ENCODE results near the gene GNL2.
"Not testable (repeated sequence)": the region's sequence is repeated elsewhere in the genome, so short reads cannot be mapped to it uniquely, and the experiment has no call there.

Gene GNL2

DNA sequence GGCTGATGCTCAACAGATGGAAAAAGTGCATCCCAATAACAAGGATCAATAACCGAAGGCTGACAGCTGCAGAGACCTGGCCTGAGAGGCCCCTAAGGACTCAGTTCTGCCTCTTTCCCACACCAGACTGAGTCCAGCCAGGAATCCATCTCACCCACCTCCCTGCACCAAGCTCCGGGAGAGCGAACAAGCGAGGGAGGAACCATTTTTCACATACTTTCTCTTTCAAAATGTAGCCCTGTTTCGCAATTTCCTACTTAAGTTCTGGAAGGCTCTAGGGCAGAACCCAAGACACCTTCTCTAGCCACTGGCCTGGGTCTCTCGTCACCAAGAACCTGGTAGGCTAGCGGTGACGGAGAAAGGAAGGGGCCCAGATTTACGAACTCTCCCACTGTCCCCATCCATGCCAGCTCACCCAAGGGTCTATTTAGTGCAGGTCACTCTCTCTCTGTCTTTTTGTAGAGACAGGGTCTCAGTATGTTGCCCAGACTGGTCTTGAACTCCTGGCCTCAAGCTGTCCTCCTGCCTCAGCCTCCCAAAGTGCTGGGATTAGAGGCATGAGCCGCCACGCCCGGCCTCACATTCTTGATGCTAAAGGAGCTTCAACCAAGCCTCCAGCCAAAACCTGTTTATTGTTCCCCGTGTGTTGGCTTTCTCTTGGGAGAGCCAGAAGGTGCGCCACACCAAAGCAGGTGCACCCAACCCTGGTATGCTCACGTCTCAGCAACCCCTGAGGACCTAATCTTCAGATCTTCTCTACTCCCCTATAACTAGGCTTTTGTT, 10.9 kb upstream of the GNL2 start:
- no peak for DNase-seq (ENCODE audit: low spot score)

DNA sequence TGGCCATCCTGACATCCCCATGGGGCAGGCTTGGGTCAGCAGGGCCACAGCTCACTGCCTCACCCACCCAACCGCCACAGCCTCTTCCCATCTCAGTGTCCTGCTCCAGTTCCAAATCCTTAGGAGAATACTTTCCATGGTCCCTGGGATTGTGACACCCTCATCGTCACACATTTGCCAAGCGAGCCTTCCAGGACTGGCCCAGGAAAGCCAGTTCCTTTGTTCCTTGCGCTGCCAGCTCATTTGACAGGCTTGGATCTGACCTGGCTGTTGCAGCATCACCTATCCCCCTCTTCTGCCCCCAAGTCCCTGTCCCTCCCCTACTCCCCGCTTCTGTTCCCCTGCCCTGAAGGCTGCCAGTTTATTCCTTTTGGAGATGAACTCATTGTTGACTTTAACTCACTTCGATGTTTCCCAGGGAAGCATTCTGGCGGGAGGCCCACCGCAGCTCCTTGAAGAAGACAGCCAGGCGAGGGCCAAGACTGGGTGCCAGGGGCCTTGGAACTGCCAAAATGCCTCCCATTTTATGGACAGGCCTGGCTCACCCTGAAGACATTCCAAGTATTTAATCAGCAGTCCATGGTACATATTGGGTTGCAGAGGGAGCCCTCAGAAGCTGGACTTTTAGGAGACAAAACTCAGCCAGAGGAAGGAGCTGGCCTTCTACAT, 10.2 kb upstream of the GNL2 start:
- DNase-seq (ENCODE audit: low spot score) = no peak

DNA sequence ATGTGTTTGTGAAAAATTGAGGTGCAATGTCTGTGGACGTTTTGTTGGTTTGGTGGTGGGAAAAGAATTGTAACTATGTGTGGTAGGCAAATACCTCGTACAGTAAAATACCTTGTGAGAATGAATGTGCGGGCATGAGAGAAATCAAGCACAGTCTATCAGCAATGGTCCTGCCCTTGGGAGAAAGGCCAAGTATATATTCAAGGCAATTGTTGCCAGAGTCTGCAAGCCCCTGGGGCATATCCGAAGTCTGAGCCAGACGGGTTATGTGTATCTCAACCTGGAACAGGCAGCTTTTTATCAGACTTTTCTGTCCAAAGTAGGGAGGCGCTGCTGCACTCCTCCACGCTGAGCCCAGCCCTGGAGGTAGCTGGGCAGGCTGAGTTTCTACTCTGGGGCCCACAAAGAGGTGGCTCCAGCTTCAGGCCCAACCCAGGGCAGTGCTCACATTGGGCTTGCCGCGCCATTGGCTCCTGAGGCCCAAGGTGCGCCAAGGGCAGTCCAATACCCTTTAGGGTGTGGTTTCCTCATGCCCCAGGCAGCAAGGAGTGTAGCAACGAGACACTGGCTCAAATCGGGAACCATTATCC, 9.4 kb upstream of the GNL2 start:
- no peak for DNase-seq (ENCODE audit: low spot score)

DNA sequence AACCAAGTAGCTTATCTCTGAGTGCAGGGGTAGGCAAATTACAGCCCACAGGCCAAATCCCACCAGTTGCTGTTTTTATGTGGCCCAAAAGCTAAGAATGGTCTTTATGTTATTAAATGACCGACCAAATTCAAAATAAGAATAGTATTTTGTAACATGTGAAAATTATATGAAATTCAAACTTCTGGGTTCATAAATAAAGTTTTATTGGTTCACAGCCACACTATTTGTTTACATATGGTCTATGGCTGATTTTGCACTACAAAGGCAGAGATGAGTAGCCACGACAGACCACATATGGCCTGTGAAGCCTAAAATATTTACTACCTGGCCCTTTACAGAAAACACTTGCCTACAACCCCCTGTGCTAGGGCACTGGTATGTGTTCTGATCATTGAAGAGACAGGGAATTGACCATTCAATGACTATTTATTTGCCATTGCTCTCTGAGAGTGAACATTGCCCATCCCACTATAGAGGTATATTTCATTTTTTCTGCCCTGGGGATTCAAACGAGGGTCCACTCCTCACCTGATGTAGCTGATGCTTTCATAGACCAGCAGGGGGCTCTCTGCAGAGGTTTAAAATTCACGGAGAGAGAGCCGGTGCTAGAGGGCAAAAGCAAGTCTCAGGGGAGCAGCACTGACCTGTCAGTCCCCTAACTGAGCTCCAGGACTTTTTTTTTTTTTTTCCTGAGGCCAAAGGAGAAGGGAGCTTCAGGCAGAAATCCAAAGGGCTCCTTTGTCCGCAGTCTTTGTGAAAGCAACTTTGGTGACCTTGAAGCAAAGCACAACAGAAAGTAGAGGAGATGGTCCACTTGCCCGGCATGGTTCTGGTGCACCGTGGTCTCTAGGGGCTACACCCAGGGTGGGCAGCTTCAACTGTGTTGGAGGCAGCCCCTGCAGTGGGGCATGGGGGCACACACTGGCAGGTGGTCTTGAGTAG, 7.3 kb upstream of the GNL2 start:
- DNase-seq (ENCODE audit: low spot score) = peak; percentile 56

DNA sequence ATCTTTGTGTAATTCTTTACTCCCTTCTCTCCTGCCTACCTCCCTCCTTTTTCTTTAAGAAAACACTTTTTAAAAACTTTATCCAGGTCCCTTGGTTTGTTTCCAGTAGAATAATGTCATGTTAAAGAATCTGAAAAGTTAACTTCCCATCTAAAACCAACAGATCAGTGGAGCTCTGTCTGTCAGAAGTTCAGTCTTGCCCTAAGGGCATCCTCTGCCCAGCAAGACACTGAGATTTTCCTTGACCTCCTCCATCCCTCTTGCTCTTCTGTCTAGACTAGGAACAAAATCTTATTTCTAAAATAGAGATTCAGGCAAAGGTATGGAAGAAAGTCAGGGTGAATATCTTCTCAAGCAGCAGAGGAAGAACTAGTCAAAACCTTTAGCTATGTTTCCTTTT, 5.7 kb upstream of the GNL2 start:
- no peak for DNase-seq (ENCODE audit: low spot score)

DNA sequence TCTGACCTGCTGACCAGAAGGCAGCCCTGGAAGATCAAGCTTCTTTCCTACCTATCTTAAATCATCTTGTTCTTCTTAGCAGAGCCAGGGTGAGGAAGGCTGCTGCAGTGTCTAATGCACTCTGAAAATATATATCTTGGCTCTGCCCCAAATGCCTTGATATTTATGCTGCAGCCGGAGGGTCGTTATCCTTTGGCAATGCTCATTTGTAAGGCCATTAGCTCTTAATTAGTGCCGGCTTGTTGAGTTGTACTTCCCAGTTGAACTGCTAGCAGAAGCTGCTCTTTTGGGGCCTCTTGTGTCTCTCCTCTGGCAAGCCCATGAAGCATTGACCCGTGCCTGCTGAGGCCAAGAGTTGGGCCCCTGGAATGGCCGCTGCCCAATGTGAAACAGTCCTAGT, 4.2 kb upstream of the GNL2 start:
- DNase-seq (ENCODE audit: low spot score) = no peak

DNA sequence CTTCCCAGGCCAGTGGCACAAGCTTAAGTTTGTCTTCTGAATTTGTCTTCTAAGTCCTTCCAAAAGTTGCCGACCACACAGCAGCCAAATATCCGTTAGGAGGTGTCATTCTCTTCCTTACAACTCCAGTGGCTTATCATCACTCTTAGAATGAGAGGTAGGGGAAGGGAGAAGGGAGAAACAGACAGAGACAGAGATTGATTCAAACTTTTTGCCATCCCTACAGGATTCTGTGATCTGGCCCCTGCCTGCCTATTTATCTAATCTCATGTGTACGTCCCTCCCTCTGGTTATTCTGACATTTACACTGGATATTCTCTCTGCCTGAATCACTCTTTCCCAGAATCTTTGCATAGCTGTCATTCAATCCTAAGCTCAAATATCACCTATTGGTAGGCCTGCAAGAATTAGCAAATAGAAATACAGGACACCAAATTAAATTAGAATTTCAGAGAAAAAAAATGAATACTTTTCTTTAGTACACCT, 488 bp upstream of the GNL2 start:
- DNase-seq (ENCODE audit: low spot score) = peak; percentile 6

DNA sequence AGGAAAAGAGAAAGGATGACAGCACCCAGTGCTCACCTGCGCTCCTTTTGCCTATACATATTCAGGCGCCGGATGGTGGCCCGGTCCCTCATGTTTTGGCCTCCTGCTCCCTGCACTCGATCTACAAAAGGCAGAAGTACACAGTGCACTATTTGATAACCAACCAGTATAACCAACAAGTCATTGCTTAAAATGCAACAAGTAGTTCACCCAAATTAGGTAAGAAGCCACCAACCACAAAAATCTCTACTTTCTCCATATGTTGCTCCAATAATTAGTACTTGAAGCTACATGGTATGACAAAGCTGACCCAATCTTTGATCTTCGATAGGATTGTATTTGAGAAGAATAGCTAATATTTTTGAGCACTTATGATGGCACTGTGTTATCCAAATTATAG, 2.0 kb downstream of the GNL2 start:
- no peak for DNase-seq (ENCODE audit: low spot score)

DNA sequence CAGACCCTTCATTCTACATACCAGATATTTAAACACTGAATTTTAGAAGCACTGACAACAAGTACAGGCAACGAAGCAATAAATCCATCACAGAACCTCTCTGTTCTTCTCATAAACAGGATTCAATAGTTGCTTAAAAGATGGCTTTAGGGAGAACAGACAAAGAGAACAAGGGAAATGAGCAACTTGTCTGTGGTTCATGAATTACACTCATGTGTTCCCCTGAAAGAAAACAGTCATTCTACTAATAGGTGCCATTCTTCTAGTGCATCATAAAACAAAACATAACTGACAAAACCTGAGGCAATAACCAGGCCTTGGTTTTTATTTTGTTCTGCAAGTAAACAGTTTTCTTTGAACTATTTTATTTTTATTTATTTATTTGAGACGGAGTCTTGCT, 6.8 kb downstream of the GNL2 start:
- DNase-seq (ENCODE audit: low spot score) = no peak

DNA sequence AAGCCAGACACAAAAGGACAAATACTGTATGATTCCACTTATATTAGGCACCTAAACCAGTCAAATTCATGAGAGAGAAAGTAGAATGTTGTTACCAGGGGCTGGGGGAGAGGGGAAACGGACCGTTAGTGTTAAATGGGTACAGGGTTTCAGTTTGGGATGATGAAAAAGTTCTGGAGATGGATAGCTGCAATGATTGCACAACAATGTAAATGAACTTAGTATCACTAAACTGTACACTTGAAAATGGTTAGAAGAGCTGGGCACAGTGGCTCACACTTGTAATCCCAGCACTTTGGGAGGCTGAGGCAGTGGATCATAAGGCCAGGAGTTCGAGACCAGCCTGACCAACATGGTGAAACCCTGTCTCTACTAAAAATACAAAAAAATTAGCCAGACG, 11.2 kb downstream of the GNL2 start:
- DNase-seq (ENCODE audit: low spot score) = not testable (repeated sequence)

DNA sequence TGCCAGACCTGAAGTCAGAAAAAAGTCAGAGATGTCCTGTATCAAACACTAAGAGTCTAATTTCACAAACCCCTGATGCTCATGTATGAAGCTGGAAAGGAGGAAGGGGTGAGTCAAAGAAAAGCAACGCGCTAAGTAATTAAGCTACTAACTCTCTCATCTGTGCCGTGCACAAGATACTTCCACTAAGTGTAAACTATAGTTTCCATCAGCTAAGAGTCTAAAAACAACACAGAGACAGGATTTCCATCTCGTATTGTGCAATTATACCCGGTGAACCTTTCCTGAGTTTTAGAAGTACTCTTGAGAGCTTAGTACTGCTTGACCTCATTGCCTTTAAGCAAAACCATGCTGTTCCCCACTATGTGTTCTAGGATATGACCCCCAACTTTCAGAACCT, 20.0 kb downstream of the GNL2 start:
- no peak for DNase-seq (ENCODE audit: low spot score)

DNA sequence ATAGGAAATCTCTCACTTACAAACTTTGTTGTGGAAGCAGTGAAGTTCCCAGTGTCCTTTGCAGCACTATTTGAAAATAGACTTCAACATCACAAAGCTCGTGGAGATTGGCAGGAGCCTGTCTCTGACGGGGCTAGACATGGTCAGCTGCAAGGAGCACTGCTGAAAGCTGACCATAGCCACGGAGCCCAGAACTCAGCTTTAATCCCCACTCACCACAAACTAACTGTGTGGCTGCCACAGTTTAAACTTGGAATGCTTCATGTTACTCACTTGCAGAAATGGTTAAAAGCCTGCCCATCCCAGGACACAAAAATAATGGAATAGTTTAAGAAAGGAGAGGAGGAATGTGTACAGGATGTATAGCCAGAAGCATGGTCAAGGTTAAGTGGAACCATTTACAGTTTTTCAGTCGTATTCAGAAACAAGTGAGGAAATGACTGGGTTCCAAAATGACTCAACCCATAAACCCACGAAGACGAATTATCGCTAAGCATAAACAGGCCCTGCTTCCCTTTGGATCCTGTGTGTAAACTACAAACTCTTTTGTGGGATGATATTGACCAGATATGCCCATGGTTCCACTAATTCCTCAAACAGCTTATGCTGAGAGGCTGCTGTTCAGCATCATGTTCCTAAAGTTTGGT, 20.8 kb downstream of the GNL2 start:
- DNase-seq (ENCODE audit: low spot score) = no peak

DNA sequence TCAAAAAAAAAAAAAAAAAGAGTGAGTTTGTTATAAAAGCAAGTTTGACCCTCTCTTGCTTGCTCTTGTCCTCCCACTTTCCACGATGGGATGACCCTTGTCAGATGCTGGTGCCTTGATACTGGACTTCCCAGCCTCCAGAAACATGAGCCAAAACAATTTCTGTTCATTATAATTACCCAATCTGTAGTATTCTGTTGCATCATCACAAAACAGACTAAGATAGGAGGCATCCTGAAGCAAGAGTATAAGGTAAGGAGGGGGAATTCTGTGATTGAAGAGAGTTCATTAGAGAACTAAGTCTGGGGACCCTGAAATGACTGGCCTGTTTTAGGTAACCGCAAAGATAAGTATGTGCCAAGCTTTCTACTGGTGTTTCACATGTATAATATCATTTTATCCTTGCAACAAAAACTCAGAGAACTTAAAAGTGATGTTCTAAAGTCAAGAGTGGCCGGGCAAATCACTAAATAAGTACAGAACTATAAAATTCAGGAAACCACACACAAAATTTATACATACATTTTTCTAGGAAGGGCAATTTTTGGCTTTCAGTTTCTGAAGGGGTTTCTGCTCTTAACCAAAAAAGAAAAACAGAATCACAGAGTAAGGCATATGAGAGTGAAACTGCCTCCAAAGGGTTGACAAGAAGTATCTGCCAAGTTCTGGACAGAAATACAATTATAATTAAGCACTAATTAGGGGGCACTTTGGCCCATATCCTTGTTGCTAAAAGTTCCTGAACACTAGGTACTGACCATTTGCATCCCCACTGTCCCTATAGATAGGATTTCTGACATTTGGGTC, 25.0 kb downstream of the GNL2 start:
- DNase-seq (ENCODE audit: low spot score) = no peak

DNA sequence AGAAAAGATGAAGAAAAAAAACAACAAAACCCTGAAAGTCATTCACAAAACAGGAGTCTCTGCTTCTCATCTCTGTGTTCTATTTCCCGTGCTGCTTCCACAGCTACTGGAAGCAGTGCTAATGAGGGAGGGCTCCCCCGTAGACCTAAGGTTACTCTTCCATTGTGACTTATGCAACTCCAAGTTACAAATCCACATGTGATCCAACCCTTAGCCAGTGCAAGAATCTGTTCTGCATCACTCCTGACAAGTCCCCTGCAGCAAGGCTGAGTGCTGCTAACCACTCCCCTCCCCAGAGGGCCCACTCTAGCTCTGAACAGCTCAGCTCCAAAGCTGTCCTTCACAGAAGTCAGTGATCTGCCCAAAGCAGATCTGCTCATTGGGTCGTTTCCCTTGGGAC, 28.7 kb downstream of the GNL2 start:
- no peak for DNase-seq (ENCODE audit: low spot score)

DNA sequence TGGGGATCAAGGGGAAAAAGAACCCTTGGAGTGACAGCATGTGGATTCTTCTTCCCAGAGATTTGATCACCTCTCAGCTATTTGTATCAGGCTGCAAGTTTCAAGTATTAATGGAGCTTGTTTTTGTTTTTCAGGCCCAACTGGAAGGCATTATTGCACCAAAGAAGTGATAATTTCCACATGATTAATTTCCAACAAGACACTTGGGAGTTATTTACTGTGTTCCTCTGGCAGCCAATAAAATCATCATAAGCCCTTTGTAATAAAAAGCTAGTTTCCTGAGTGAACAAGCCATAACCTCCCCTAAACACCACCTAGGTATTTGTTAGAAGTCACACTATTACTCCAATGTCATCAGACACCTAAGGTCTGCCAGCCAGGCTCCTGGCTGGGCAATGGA, 30.8 kb downstream of the GNL2 start:
- DNase-seq (ENCODE audit: low spot score) = no peak

DNA sequence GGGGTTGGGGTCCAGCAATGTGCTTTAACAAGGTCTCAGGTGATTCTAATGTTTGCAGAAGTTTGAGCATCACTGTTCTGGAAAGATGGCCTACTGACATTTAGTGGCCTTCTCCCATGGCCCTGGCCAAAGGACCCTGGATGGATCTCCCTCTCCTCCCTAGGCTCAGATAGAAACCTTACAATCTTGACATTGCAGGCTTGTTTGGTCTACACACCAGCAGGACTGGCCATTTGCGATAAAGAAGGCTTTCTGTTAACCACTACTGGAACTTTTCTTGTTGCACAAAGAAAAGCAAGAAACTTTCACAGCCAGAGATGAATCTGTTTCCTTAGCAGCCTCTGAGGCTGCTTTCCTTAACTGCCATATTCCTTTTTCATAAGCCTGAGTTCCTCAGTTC, 32.8 kb downstream of the GNL2 start:
- DNase-seq (ENCODE audit: low spot score) = no peak

DNA sequence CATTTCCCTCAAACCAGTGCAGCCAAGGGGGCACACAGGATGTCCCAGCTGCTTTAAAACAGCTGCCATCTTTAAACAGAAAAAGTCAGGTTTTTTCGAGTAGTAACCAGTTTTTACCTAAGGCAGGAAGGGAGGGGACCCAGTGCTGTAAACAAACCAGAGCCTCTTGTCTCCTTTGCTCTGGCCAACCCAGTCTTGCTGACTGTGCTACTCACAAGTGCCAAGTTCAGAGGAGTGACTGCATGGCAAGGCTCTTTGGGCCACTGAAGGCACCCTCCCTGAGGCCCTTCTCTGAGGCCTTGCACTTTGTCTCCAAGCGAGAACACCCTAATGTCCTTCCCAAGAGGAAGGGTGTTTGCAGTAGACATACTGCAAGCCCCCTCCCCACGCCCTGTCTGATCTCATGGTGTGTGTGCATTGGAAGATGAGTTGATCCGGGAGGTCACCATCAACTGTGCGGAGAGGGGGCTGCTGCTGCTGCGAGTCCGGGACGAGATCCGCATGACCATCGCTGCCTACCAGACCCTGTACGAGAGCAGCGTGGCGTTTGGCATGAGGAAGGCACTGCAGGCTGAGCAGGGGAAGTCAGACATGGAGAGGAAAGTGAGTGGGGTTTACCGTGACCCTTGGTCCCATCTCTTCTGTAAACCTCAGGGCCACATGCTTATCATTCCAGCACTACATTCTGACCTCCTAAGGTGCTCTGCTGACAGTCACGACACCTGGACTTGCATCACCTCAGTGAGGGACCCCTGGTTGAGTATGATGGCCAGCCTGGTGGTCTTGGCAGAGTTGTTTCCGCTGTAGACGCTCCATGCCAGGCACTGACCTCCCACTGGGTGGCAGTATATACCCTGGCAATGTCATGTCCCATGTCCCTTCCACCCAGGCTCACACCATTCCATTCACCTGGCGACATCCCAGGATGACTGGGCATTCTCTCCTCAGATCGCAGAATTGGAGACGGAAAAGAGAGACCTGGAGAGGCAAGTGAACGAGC, 34.3 kb downstream of the GNL2 start:
- peak; percentile 38 for DNase-seq (ENCODE audit: low spot score)

DNA sequence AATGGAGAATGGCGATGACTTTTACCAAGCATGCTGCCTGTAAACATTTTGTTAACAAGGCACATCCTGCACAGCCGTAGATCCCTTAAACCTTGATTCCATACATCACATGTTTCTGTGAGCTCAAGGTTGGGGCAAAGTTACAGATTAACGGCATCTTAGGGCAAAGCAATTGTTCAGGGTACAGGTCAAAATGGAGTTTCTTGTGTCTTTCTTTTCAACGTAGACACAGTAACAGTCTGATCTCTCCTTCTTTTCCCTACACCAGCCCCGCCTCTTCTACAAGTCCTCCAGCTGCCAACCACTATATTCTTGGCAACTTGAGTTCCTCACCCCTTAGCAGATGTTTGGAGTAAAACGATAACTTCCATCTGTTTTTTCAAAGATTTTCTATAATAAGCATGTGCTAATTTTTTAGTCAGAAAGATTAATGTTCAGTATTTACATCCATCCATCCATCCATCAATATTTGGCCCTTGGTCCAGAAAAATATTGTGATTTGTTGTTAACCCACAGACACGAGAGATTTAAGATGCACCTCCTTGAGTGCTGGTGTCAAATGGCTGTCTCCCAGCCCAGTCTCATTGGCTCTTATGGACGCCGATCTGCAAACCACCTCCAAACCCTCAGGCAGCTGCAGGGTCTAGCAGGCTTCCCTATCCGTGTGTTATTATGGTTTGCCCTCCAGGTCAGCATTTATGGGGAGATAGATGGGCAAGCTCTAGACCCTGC, 35.2 kb downstream of the GNL2 start:
- DNase-seq (ENCODE audit: low spot score) = no peak

DNA sequence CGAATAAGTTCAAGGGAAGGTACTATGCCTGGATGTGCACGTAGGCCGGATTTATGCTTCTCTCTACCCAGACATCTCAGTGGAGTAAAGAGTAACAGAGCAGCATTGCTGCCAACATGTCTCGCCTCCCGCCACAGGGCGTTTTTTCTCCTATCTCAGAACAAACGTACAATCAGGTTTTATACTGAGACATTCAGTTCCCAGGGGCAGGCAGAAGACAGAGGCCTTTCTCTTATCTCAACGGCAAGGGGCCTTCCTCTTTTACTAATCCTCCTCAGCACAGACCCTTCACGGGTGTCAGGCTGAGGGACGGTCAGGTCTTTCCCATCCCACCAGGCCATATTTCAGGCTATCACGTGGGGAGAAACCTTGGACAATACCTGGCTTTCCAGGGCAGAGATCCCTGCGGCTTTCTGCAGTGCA, 35.8 kb downstream of the GNL2 start:
- not testable (repeated sequence) for DNase-seq (ENCODE audit: low spot score)

All from germinal center (tissue), 1 donor.